Hematopoietic multipotent progenitor cell treated with erythropoietin and hydrocortisone succinate and interleukin-3 and kit ligand, for 4 days (in vitro differentiated cells): ENCODE results near the gene RAPGEF5.
A peak's percentile ranks its signal among the peaks of the same experiment; 100 is the strongest.
"Not testable (repeated sequence)": the region's sequence is repeated elsewhere in the genome, so short reads cannot be mapped to it uniquely, and the experiment has no call there.

Experiments
- DNase-seq: peaks from one replicate; pipeline ENCODE4 v3.0.0-alpha.2; 2015

The RAPGEF5 gene

DNA sequence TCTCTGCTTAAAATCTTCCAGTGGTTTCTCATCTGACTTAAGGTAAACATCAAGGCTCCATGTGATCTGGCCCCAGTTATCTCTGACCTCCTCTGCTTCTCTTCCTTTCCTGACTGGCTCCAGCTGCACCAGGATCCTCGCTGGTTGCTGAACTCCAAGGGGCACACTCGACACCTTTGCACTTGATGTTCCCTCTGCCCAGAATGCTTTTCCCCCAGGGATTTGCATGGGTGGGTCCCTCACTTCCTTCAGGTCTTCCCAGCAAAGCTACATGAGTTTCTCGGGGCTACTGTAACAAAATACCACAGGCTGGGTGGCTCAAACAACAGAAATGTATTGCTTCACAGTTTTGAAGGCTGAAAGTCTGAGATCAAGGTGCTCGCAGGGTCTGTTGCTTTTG is 245.3 kb downstream of the RAPGEF5 start:
- no peak for DNase-seq

DNA sequence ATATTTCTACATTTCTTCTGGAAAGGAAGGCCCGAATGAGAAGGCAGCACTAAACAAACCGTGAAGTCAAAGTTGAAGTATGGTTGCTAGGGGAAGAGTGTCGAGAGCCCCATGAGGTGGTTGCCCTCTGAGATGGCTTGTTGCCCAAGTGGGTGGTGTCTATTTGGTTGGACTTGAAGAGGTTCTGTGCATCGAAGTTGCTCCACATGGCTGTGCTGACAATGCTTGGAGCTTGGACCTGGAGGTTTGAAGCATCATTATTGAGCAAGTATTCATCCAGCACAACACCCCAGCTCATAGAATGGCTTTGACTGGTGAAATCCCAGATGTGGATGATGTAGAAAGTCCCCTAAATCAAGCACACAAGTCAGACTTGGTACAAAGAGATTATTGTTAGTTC is 246.1 kb downstream of the RAPGEF5 start:
- DNase-seq = no peak

DNA sequence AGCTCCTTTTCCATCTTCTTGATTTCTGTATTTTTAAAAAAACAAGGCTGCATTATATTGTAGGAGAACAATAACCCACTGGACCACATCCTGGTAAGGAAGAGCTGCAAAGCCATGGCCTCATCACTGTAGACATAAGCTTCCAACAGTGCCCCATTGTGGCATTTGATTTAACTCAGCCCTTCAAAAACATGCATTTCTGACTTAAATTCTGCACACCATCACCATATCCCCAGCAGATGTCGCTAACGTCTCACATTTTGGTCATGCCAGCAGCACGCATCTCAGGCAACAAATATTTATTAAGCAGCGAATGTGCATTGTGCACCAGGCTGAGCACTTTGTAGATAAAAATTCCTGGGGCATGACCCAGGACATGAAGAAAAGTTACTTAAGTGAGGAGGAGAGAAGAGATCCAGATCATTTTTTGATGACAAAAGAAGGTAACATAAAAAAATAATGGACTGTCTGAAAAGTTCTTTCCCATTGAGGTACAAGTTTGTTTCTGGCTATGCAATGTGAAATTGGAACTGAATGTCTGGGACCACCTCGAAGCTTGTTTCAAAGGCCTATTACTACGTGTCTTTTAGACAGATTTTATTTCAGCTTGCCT is 246.6 kb downstream of the RAPGEF5 start:
- DNase-seq = peak; percentile 90

DNA sequence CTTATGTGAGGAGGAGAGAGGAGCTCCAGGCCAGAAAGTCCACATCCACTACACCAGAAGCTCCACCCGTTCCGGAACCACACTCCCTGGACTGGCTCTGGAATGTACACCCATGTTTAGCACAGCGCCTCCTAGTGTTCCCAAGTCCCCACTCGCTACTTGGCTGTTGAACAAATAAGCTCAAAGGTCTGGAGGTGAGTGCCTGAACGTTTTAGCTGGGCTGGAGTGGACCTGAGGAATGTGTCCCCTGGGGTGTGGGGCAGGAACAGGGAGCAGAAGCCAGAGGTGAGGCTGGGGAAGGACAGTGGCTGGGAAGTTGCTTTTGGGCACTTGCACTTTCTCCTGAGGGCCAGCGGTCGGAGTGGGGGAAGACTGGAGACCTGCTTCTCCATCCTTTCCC is 247.2 kb downstream of the RAPGEF5 start:
- DNase-seq = peak; percentile 46

DNA sequence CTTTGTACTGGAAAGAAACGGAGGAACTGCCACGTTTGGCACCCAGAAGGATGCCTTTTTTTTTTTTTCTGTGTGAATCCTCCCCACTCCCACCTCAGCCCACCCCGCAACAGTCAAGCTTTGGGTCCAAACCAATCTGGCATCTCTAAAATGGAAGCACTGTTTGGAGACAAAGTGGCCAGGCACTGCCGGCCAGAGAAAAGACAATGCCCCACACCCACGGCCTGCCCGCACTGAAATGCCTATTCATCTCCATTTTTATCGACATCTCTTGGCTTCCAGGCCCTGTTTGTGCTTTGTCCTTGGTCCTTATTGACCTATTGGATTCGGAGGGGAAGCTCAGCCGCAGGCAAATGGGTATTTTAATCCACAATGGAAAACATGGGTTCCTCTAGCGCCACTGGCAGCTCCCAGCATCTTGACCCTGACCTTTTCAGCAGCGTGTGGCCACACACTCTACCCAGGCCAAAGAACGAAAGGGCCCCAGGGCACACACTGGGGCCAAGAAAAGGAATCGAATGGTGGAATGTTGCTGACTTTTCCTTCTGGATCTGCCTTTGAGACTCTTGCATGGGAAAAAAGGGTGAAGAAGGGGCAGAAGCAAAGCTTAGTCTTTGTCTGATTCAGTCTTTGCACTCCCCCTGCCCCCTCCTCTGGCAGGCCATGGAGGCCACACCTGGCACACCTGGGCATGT is 248.7 kb downstream of the RAPGEF5 start:
- DNase-seq = no peak

DNA sequence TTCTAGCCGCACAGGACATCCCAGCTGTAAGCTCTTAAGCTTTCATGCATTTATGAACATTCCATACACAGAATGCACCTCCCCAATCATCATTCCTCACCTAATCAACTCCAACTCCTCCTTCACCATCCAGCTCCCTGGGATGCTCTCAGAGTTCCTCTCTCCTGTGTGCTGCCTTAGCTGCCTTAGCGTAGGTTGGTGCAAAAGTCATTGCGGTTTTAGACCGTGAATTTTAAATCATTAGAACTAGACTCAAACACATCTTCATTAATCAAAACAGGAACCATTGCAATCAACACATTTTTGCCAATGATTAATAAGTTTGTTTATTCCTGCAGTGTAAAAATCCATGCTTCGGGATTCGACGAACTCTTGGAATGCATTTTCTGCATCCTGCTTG is 251.4 kb downstream of the RAPGEF5 start:
- DNase-seq = no peak

DNA sequence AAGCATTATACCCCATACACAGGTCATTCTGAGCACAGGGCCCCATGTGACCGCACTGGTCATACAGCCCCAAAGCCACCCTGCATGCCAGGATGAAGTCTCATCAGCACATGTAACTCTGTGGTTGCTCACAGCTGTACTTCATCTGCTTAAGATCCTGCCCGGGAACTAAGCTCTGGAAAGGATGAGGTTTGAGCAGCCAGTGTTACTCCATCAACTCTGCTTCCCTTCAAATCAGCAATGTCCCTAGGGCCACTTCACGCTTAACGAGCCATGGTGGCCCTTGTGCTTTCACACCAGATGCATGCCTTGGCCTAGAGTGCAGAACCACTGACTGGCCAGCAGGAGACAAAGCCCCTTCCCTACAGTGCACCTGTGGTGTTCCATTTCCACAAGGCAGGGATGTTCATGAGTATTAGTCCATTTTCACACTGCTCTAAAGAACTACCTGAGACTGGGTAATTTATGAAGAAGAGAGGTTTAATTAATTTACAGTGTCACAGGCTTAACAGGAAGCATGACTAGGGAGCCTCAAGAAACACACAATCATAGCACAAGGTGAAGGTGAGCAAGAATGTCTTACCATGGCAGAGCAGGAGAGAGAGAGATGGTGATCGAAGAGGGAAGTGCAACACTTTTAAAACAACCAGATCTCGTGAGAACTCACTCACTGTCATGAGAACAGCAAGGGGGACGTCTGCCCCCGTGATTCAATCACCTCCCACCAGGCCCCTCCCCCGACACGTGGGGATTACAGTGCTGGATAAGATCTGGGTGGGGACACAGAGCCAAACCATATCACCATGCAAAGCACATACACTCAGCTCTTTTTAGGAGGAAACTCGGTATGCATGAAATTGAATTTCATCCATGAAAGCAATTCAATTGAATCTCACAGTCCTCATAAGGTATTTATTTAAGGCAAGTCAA is 262.3 kb downstream of the RAPGEF5 start:
- no peak for DNase-seq

DNA sequence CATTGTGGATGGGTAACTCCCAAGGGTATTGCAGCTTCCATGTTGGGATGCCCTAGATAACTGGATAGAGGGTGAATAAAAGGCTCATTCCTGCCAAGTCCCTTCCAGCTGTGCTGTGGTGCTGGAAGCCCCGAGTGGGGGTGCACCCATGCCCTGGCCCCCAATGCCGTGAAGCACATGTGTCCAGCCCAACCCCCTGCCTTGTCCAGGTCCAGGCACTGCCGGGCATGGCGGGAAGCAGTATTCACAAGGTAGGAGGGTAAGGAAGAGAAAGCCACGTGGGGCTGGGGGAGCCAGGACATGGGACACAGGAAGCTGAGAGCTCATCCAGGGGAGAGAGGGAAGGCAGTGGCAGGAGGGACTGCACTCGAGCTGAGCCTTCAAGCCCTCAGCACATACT is 263.0 kb downstream of the RAPGEF5 start:
- no peak for DNase-seq

DNA sequence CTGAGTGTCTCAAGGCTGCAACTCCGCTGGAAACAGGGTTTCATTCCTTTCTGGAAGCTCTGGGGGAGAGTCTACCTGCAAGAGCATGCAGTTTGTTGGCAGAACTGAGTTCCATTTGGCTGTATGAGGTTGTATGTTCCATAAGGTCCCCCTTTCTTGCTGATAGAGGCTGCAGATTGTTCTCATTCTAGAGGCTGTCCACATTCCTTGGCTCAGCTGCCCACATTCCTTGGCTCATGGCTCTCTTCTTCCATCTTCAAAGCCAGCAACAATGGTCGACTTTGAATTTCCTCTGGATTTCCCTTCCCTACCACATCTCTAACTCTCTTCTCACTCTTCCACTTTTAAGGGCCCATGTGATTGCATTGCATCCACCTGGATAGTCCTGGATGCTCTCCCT is 264.0 kb downstream of the RAPGEF5 start:
- DNase-seq = no peak

DNA sequence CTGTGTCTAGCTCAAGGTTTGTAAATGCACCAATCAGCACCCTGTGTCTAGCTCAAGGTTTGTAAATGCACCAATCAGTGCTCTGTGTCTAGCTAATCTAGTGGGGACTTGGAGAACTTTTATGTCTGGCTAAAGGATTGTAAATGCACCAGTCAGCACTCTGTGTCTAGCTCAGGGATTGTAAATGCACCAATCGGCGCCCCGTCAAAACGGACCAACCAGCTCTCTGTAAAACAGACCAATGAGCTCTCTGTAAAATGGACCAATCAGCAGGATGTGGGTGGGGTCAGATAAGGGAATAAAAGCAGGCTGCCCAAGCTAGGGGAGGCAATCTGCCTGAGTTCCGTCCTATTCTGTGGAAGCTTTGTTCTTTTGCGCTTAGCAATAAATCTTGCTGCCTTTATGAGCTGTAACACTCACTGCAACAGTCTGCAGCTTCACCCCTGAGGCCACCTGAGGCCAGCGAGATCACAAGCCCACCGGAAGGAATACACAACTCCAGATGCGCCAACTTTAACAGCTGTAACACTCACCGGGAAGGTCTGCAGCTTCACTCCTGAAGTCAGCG is 265.9 kb downstream of the RAPGEF5 start:
- not testable (repeated sequence) for DNase-seq

DNA sequence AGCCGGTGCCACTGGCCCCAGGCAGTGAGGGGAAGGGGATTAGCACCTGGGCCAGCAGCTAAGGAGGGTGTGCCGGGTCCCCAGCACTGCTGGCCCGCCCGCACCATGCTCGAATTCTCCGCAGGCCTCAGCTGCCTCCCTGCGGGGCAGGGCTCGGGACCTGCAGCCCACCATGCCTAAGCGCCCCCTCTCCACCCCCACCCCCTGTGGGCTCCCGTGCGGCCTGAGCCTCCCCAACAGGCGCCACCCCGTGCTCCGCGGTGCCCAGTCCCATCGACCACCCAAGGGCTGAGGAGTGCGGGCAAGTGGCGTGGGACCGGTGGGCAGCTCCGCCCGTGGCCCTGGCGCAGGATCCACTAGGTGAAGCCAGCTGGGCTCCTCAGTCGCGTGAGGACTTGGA is 266.4 kb downstream of the RAPGEF5 start:
- DNase-seq = no peak

DNA sequence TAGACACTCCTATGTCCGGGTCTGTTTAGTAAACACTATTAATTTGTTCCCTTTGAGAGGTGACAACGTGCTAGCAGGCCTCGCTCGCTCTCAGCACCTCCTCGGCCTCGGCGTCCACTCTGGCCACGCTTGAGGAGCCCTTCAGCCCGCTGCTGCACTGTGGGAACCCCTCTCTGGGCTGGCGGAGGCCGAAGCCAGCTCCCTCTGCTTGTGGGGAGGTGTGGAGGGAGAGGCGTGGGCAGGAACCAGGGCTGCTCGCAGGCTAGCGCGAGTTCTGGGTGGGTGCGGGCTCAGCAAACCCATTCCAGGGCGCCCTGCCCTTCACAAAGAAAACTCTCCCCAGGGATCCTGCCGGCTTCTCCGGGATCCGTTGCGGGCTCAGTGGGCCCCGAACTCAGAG is 266.8 kb downstream of the RAPGEF5 start:
- DNase-seq = no peak

DNA sequence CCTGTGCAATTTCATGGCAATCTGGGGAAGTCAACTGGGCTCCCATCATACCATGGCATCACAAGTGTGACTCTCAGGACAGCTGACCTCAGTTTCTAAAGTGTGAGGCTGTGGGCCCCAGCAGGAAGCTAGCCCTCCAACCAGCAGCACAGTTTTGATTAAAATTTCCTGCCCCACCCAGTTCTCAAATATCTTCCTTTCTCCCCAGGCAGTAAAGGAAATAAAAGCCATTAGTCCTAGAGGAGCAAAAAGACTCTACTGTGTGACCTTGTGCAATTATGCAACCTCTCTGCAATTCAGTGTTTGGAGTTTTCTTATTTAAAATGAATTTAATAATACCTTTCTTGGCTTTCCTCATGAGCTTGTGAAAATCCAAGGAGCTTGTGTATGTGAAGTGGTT is 268.1 kb downstream of the RAPGEF5 start:
- DNase-seq = no peak

DNA sequence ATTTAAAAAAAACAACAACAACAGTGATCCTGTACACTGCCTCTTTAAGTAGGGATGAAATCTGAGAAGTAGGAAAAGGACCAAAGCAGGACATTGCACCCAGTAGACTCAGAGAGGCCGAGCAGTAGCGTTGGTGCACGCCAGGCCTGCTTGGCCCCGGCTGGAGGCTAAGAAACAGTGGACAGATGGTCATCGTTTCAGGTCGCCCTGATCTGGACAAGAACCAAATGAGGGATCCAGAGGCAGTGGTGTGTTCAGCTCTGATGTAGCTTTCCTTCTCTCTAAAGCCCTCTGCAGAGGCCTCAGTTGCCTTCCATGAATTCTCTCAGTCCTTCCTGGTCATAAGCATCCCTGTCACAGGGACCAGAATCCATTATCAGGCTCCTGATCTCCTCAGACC is 269.1 kb downstream of the RAPGEF5 start:
- no peak for DNase-seq

DNA sequence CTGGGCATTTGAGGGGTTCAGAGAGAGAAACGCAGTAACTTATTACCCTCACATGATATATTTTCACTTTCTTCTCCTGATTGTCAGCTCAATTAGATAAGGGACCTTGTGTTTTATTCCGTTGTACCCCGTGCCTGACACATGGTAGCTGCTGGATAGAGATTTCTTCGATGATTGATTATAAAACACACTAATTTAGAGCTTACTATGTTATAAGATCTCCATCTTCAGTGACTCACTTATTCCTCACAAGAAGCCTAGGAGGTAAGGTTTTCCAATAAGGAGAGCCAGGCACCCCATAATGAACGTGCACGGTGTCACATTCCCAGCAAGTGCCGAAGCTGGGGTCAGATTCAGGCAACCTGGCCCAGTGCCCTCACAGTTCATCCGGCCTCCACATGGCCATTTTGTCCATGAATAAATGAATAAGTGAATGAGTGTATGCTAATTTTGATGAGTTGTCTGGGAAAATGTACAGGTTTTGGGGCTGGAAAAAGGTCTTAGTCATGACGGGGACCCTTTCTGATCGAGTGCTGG is 273.2 kb downstream of the RAPGEF5 start:
- peak; percentile 47 for DNase-seq

DNA sequence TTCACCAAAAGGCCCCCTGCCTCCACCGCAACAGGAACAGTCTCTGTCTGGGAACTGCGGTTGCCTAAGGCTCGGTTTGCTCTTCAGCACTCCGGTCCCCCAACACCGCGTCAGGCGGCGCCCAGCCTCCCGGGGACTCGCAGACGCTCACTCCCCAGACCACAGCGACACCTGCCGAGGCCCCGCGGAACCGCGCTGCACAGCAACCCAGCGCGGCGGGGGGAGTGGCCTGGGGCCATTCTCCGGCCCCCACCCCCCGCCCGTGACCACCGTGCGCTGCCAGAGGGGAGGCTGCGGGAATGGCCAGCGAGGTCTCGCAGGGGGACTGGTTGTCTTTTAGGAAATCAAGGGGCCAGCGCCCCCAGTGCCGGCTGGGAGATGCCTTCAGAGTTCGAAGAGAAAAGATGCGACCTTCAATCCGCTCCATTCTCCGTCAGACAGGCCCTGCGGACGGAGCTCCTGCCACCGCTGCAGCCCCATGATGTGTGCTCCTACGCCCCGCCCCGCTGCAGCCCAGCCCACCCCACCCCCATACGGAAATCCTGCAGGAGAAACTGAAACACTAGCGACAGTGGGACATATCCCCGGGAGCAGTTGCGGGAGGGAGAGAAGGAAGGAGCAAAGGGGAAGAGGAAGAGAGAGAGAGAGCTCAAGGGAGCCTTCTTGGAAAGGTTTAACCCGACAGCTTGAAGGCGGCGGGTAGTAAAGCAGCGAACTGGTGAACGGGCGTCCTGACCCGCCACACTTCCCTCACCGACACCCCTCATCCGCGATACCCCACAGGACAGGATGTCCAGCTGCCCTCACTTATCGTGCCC is 273.9 kb downstream of the RAPGEF5 start:
- DNase-seq = peak; percentile 88

DNA sequence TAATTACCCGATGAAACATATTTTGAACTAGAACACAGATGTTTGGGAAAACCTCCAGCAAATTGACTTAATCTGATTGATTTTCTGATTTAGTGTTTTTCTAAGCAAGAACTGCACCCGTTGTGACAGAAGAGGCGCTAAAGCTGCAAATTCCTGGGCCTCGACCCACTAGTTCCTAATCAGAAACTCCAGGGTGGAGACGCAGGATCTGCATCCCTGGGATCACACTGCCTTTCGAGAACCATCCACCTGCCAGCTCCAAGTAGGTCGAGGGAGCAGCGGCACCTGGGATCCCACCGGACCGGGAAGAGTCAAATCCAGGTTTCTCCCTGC is 274.4 kb downstream of the RAPGEF5 start:
- no peak for DNase-seq

DNA sequence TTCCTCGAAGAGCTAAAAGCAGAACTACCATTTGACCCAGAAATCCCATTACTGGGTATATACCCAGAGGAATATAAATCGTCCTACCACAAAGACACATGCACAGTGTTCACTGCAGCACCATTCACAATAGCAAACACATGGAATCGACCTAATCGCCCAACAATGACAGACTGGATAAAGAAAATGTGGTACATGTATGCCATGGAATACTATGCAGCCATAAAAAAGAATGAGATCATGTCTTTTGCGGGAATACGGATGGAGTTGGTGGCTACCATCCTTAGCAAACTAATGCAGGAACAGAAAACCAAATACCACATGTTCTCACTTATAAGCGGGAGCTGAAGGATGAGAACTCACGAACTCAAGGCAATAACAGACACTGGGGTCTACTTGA is 276.7 kb downstream of the RAPGEF5 start:
- DNase-seq = not testable (repeated sequence)

DNA sequence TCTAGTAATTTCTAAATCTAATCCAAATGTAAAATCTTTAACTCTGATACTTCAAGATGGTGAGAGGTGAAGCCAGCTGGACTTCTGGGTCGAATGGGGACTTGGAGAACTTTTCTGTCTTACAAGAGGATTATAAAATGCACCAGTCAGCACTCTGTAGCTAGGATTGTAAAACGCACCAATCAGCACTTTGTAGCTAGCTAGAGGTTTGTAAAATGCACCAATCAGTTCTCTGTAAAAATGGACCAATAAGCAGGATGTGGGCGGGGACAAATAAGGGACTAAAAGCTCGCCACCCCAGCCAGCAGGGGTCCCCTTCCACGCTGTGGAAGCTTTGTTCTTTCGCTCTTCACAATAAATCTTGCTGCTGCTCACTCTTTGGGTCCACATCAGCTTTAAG is 278.1 kb downstream of the RAPGEF5 start:
- DNase-seq = peak; percentile 10

DNA sequence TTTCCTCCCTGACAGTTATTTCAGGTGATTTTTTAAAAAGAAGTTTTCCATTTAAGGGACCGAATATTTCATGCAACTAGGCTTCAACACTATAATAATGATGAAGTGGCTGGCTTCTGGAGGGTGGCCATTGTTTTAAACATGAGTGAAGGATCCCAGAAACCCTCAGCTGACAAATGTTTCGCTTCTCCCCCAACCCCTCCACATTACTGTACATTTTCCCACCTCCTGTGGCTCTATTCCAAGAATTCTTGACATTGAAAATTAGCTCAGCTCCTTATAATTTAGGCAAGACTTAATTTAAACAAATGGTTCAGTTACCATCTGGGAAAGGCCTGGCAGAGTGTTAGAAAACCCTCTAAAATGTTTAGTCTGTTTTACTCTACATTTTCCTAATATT is 281.4 kb downstream of the RAPGEF5 start:
- no peak for DNase-seq

DNA sequence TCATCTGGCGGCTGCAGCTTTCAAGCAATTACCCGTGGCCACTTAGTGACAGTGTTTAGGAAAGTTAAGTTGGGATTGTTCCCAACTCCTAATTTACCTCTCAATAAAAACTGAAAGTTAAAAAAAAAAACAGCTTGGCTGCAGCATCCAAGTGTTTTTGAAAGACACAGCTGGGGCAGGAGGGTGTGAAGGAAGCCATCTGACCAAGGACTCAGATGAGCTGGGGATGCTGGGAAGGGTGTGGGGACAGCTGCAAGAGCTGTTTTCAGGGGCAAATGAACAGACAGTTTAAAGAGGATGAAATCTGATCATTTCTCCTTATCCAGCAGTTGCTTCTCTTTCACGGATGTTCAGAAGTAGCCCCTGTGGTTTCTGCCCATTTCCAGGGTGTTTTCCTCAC is 282.1 kb downstream of the RAPGEF5 start:
- DNase-seq = no peak
